ENCODE measurements around the gene FOXO3. TPM values are rescaled to one million over a fixed set of nuclear protein-coding genes. Genes with fewer than 3 reads are reported as not detected.
"Not testable (repeated sequence)": the region's sequence is repeated elsewhere in the genome, so short reads cannot be mapped to it uniquely, and the experiment has no call there.

Gene FOXO3
- total RNA-seq, 2 donors from 2014 or later, result 16.4 to 20.3 TPM

- TF ChIP-seq CTCF (conservative IDR thresholded peaks at IDR 0.05), result no peak
- H3K27me3 ChIP-seq (ENCODE audit: control insufficient read depth, insufficient read depth, low read length, poor library complexity, severe bottlenecking), result no peaks in the 10 kb centered on the region
- no peak overlapping the region for H3K9ac ChIP-seq (ENCODE audit: extremely low read depth, low read length, poor library complexity, severe bottlenecking)
- Mint-ChIP-seq H3K4me1 (peaks cover 24% of the 10 kb centered on the region), H3K9me3 (peaks cover 4% of the 10 kb centered on the region), H3K4me3 (no peak overlapping the region), H3K27ac (no peak overlapping the region), H3K36me3 (ENCODE audit: low read depth) (peaks cover 4% of the 10 kb centered on the region), H3K27me3 (ENCODE audit: insufficient read depth) (no peaks in the 10 kb centered on the region)
- no peaks in the 10 kb centered on the region for H3K36me3 ChIP-seq (ENCODE audit: control insufficient read depth, insufficient read depth, low read length)
- no peak for DNase-seq
- no peaks in the 10 kb centered on the region for H3K9me3 ChIP-seq (ENCODE audit: control insufficient read depth, low read length)
- peak overlapping the region; percentile 83 for H3K27ac ChIP-seq (ENCODE audit: low read depth, low read length)
- no peak overlapping the region for H3K4me3 ChIP-seq (ENCODE audit: low read length)
- peaks cover 13% of the 10 kb centered on the region for H3K4me1 ChIP-seq (ENCODE audit: control insufficient read depth, insufficient read depth, low read length)
- 87 to 100% methylated on average over 1 to 2 of the region's 2 CpGs for WGBS, 2 experiments (ENCODE audit: insufficient coverage in 1 of 2, insufficient read length in 1 of 2)
Observed at GRCh38 chr6:108656836-108657235, 96.1 kb downstream of the FOXO3 start.

GRCh38 chr6:108658174-108658573, 97.5 kb downstream of the FOXO3 start:
- H3K36me3 Mint-ChIP-seq (ENCODE audit: low read depth), result peaks cover 5% of the 10 kb centered on the region
- H3K27ac Mint-ChIP-seq, result no peak overlapping the region
- H3K27me3 Mint-ChIP-seq (ENCODE audit: insufficient read depth), result no peaks in the 10 kb centered on the region

GRCh38 chr6:108658785-108659184, 98.1 kb downstream of the FOXO3 start:
- H3K9me3 ChIP-seq (ENCODE audit: control insufficient read depth, low read length); H3K27ac ChIP-seq (ENCODE audit: low read depth, low read length); H3K9me3 Mint-ChIP-seq; H3K36me3 ChIP-seq (ENCODE audit: control insufficient read depth, insufficient read depth, low read length); DNase-seq; H3K27me3 Mint-ChIP-seq (ENCODE audit: insufficient read depth); H3K4me3 ChIP-seq (ENCODE audit: low read length); H3K9ac ChIP-seq (ENCODE audit: extremely low read depth, low read length, poor library complexity, severe bottlenecking); H3K36me3 Mint-ChIP-seq (ENCODE audit: low read depth); H3K27me3 ChIP-seq (ENCODE audit: control insufficient read depth, insufficient read depth, low read length, poor library complexity, severe bottlenecking); H3K4me3 Mint-ChIP-seq; H3K27ac Mint-ChIP-seq: not testable (repeated sequence)
- WGBS, 2 experiments (ENCODE audit: insufficient coverage in 1 of 2, insufficient read length in 1 of 2), result 94 to 100% methylated on average over 3 to 4 of the region's 4 CpGs
- peaks cover 13% of the 10 kb centered on the region for H3K4me1 ChIP-seq (ENCODE audit: control insufficient read depth, insufficient read depth, low read length)
- peaks cover 19% of the 10 kb centered on the region for H3K4me1 Mint-ChIP-seq

More at GRCh38 chr6:108658174-108658573, 97.5 kb downstream of the FOXO3 start:
- no peaks in the 10 kb centered on the region for H3K36me3 ChIP-seq (ENCODE audit: control insufficient read depth, insufficient read depth, low read length)
- peaks cover 4% of the 10 kb centered on the region for H3K9me3 Mint-ChIP-seq
- no peak overlapping the region for H3K27ac ChIP-seq (ENCODE audit: low read depth, low read length)
- H3K4me1 ChIP-seq (ENCODE audit: control insufficient read depth, insufficient read depth, low read length), result peaks cover 13% of the 10 kb centered on the region
- no peak overlapping the region for H3K4me3 ChIP-seq (ENCODE audit: low read length)
- H3K27me3 ChIP-seq (ENCODE audit: control insufficient read depth, insufficient read depth, low read length, poor library complexity, severe bottlenecking), result no peaks in the 10 kb centered on the region
- WGBS, 2 experiments (ENCODE audit: insufficient coverage in 1 of 2, insufficient read length in 1 of 2), result 94 to 100% methylated on average over 1 to 2 of the region's 2 CpGs
- no peak for TF ChIP-seq CTCF (conservative IDR thresholded peaks at IDR 0.05)
- no peak overlapping the region for H3K9ac ChIP-seq (ENCODE audit: extremely low read depth, low read length, poor library complexity, severe bottlenecking)
- no peak overlapping the region for H3K4me3 Mint-ChIP-seq
- no peak for DNase-seq
- no peaks in the 10 kb centered on the region for H3K9me3 ChIP-seq (ENCODE audit: control insufficient read depth, low read length)
- H3K4me1 Mint-ChIP-seq, result peaks cover 23% of the 10 kb centered on the region

- no peak overlapping the region for H3K4me3 Mint-ChIP-seq
- 98 to 100% methylated on average over 3 to 4 of the region's 4 CpGs for WGBS, 2 experiments (ENCODE audit: insufficient coverage in 1 of 2, insufficient read length in 1 of 2)
- no peak overlapping the region for H3K27ac Mint-ChIP-seq
- no peak overlapping the region for H3K9ac ChIP-seq (ENCODE audit: extremely low read depth, low read length, poor library complexity, severe bottlenecking)
- no peaks in the 10 kb centered on the region for H3K36me3 ChIP-seq (ENCODE audit: control insufficient read depth, insufficient read depth, low read length)
- no peak for DNase-seq
- peaks cover 17% of the 10 kb centered on the region for H3K36me3 Mint-ChIP-seq (ENCODE audit: low read depth)
- no peaks in the 10 kb centered on the region for H3K9me3 ChIP-seq (ENCODE audit: control insufficient read depth, low read length)
- H3K4me3 ChIP-seq (ENCODE audit: low read length), result no peak overlapping the region
- peaks cover 4% of the 10 kb centered on the region for H3K9me3 Mint-ChIP-seq
- TF ChIP-seq CTCF (conservative IDR thresholded peaks at IDR 0.05), result no peak
- no peaks in the 10 kb centered on the region for H3K27me3 Mint-ChIP-seq (ENCODE audit: insufficient read depth)
- H3K4me1 Mint-ChIP-seq, result peaks cover 16% of the 10 kb centered on the region
- no peaks in the 10 kb centered on the region for H3K27me3 ChIP-seq (ENCODE audit: control insufficient read depth, insufficient read depth, low read length, poor library complexity, severe bottlenecking)
- H3K27ac ChIP-seq (ENCODE audit: low read depth, low read length), result no peak overlapping the region
- peaks cover 13% of the 10 kb centered on the region for H3K4me1 ChIP-seq (ENCODE audit: control insufficient read depth, insufficient read depth, low read length)
Observed at GRCh38 chr6:108660251-108660650, 99.5 kb downstream of the FOXO3 start.
